GM19397 (cell line): Measurements from ENCODE around the gene PSMD5.

Experiments
- ATAC-seq: cut with Tn5 transposase; IDR thresholded peaks from one replicate; pipeline ENCODE4 v1.9.1; 2021; ENCODE audit warnings: mild to moderate bottlenecking, moderate library complexity; ENCODE audit not compliant: unreplicated experiment

The PSMD5 gene

DNA sequence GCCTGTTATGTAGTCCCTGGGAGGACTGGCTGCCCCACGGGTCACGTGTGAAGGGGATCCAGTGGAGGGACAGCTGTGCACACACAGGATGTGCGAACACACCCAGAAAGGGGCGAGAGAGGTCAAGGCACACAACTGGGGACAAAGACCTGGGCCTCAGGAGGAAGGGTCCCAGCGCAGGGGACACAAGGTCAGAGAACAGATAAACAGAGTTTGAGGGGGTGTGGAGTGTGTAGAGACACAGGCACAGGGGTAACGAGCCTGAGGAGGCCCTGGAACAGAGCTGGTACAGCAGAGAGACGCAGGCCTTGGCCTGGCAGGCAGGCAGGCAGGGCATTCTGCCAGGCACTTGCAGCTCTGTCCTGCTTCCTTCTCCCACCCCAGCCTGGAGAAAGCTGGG, 14.8 kb upstream of the PSMD5 start:
- ATAC-seq, result no peak

DNA sequence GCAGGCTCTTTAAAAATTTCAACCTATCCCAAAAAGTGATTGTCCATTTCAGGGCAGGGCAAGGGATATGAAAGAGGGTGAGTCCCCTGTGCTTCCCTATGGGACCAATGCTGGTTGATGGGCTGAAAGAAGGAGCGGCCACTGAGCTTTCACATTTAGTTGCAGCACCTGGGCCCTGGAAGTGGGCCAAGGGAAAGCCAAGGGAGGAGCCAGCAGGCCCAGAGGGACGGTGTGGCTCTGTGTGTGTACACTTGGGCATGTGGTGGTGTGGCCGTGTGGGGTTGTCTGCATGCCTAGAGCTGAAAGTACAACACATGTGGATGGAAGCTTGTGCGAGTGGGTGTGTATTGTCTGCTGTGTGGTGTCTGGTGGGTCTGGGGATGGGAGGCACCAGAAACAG, 14.0 kb upstream of the PSMD5 start:
- ATAC-seq, result no peak

DNA sequence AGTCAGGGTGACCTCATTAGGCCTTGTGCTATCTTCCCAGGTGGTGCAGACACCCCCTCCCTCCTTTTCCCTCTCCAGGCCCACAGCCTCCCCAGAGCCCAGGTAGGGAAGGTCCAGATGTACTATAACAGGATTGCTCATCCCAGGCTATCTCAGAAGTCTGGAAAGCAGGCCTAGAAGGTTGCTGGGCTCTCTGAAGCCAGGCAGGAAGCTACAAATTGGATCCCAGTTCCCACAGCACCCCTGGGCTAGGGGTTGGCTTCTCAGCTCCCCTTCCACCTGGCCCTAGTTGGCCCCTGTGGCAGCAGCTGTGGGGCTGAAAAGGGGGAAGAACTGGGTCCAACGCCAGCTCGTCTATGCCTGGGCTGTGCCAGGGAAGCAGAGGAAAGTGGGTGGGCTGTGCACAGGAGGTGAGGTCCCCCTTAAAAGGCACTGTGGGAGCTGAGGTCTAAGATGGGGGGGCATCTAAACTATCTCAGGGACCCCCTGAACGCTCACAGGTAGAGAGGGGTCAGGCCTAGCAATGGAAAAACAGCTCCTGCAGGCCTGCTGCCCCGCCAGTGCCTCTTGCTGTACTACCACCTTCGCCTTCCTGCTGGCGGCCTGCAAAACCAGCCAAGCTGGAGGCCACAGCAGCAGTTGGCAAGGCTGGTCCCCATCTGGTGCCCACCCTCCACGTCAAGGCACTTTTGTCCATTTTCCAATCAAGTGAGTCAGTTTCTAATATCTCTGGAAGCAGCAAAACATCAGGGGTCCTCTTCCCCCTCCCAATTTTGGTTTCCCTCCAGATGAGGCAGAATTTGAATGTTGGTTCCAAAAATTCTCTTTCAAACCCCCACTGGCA, 13.3 kb upstream of the PSMD5 start:
- ATAC-seq, result no peak

DNA sequence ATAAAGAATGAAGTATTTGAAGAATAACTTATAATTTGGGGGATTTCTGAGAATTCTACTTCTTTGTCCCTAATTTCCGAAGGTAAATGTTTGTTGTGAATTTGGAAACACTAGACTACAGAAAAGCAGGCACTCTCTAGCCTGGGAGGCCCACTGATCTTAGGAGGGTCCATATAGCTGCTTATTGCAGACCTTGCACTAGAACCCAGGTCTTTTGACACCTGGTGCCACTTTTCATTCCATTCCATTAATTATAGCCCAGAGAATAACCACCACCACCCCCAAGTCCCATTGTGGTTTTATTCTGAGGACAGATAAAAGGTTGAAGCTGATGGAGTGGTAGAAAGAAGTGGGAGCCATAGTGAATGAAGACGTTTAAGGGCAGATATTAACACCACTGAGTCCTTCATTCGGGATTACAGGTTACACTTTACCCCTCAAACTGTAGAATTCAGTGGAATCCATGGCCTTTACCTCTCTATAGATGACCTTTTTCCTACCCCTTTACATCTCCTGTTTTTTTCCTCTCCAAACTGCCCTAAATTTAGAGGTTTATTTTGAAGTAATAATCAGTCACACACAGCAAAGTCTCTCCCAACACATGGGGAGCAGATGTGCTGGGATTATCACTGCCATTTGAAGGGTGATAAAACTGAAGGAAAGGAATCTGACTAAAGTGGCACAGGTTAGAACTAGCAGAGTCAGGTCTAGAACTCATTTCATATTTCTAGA, 12.0 kb upstream of the PSMD5 start:
- no peak for ATAC-seq

DNA sequence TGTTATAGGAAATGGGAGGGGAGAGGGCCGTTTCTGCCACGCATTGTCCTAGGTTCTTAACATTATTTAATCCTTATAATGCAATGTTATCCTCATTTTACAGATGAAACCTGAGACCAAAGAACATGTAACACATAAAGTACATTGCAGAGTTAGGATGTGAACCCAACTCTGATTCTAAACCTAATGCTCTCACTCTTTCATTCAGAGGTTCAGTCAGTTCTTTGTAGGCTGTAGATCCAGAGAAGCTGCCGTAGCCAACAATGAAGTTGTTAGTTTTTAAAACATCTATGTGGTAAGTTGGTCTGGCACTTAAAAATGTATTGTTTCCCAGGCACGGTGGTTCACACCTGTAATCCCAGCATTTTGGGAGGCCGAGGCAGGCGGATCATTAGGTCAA, 10.5 kb upstream of the PSMD5 start:
- ATAC-seq, result no peak

DNA sequence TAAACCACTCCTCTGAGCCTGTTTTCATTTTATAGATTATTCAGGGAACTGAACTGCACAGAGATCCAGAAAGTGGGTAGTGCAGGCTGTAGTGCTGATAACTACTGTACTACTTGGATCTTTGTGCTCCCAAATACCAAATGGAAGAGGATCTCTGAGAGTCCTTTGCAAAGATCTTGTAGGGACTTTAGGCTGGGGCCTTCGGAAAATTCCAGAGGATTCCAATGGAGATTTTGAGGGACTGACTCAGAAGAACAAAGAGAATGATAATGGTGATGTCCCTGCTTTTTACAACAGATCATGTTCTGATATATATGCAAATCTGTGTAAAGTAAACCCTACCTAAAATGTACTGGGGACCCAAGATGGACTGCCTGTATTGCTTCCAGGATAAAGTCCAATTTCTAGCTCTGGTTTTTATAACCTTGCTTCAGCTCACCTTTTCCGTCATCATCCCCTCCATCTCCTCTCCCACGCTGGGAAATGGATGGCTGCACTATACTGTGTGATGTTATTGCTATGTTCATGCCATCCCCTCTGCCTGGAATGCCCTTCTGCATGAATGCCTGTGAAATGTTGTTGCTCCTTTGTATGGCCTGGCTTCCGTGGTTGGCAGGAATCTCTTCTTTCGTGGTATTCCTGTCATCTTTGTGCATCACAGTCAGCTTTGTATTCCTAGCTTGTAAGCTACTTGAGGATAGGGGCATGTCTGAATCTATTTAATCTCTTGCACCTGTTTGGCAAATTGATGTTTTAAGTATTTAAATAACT, 9.7 kb upstream of the PSMD5 start:
- no peak for ATAC-seq

DNA sequence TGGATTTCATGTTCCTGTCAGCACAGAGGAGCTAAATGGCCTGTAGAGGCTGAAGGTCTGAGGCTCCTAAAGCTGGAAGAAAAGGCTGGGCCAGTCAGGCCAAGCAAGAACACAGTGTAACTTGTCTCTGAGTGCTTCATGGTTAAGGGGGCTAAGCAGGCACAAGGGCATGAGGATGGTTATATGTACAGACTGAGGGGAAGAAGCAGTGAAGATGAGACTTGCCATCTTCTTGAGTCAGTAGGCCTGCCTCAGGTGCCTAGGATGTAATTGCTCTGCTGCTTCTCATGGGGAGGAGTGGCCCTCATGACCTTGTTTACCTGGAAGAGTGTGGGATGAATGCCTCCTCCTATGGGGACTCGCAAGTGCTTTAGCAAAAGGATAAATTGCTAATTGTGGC, 8.7 kb upstream of the PSMD5 start:
- ATAC-seq, result no peak

DNA sequence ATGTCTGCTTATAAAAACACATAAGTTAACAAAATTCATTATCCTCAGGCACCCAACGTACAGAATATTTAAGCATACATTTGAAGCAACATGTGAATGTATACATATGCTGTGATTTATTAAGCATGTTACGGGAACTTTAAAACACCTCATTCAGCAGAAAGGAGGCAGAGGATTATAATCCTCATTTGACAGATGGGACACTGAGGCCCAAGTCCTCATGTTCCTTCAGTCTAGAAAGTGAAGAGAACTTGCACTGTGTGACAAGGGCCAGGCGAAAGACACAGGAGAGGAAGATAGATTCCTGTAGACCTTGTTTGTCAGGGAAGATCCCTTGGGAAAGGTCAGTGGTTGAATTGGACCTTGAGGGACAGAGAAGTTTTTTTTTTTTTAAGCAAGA, 7.6 kb upstream of the PSMD5 start:
- no peak for ATAC-seq

DNA sequence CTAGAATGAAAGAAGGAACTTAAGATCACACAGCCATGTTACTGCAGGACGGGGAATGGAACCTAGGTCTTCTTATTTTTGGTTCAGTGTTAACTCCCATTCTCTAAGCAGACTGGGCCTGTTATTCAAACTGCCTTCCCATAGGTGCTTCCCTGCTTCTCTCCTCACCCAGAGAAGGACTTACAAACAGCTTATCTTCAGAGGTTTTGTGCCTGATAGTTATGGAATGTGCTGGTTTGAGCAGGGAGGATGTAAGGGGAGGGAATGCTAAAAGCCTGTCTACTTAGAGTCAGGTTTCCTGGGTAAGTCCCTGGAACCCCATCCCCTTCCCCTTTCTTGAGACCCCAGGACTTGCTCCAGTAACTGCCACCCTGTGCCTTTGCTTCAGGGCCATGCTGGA, 4.2 kb upstream of the PSMD5 start:
- no peak for ATAC-seq

DNA sequence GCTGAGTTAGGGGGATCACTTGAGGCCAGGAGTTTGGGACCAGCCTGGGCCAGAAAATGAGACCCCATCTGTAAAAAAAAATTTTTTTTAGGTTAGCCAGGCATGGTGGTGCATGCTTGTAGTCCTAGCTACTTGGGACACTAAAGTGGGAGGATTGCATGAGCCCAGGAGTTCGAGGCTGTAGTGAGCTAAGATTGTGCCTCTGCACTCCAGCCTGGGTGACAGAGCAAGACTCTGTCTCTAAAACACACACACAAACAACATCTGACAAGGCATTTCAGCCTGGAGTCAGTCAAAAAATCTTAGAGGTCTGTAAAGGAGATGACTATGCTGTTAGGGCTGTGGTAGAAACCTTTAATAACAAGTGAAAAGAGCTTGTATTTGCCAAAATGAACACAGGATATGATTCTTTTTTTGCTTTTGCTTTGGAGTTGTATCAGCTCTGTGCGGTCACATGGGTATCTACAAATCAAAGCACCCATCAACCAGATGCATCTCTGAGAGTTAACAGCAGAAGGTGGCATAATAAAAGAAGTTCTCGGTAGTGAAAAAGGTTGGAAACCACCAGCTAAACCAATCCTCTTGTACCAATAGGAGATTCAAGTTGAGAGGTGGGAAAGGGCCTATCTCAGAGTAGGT, 3.6 kb upstream of the PSMD5 start:
- no peak for ATAC-seq

DNA sequence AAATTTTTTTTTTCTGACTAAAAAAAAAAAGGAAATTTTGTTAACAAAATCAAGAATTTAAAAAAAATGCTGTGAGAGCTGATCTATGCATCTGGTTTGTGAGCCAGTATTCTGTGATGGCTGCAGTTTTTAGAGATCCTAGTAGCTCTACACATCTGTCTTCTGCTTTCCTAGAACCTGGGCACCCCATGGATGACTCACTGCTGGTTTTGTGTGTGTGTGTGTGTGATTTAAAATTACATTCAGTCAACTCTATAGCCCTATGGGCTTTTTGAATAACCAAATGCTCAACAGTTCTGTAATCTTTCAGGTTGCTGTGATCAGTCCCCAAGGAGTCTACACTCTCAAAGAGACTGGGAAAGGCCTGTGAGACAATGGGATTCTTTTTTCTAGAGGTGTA, 2.5 kb upstream of the PSMD5 start:
- ATAC-seq, result no peak

DNA sequence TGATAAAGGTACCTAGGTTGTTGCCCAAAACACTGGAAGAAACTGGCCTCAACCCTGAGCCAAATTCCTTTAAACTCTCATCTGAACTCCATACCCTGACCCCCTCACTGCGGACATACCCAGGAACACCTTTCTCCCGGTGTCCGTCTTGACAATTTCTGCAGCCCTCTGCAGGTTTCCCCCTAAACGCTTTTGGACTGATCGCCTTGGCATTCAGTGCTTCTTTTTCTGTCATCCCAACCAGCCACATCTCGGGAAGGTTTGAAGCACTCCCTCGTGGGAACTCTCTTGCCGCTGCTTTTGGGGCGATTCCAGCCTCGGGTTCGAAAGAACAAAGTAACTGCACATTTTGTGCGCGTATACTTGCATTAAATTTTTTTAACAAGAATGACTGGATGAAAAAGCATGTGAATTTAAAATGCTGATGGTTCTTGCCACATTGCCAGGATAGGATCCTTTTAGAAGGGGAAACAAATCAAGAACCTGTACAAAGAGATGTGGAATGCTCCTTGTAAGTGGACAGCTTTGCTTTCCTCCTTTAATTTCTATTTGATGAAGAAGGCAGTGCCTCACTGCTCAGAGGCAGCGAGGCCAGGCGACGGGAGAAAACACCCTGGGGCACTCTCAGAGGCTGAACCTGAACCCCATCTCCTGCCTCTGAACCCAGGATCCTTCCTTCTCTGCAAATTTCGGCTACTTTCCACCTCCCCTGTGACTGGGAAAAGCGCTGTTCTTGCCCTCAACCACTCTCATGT, 615 bp downstream of the PSMD5 start:
- peak; percentile 4 for ATAC-seq

DNA sequence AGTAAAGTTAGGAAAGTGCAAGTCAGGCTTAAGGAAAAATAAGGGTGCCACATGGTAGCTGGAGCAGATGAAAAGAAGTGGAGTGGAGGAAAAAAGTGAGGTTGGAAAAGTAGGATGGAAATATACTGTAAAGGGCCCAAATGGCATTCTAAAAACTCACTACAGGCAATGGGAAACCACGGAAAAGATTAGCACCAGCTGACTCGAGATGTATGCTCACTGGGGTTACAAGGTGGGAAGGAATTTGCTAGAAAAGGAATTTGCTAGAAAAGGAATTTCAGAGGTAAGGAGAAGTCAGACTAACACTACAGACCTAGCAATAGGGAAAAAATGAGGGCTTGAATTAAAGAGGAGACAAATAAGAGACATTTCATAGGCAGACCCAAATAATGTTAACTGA, 3.6 kb downstream of the PSMD5 start:
- ATAC-seq, result no peak

DNA sequence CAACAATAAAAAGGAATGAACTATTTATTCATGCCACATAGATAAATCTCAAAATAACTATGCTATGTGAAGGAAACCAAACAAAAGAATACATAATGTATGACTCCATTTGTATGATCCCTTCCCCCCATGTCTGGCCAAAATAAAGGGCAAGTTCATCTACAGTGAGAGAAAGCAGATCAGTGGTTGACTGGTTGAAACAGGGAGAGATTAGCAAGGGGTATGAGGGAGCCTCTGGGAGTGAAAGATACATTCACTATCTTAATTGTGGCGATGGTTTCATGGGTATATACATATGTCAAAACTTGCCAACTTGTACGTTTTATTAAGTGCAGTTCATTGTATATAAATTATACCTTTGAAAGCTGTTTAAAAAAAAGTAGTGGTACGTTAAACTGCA, 4.8 kb downstream of the PSMD5 start:
- ATAC-seq, result no peak

DNA sequence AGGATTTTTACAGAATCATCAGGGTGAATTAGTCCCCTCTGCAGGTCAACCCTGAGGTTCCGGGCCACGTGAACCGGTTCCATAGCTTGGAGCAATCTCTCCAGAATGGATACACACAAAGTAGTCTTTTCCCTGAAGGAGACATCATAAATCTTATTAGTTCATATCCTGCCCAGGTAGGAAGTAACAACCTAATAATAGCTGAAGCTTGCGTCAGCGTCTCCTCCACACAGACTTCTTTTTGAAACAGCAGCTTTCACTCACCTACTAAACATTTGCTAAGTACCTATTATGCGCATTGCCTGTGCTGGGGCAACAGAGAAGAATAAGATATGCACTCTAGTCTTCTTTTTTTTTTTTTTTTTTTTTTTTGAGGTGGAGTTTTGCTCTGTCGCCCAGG, 9.4 kb downstream of the PSMD5 start:
- no peak for ATAC-seq

DNA sequence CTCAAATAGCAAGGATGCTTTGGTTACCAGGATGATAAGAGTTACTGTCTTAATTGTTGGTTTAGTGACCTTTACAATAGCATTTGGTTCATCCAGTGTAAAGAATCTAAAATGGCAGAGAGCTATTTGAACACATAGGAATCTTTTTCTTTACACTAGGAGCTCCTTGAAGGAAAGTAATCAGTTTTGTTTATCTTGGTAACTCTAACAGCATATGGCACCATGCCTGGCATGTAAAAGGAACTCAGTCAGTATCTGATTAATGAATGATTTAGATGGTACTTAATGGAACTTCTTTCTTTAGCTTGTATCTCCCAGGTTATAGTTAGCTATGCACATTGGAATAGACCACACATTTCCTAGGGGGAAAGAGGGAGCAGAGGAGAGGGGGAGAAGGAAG, 9.9 kb downstream of the PSMD5 start:
- ATAC-seq, result no peak

DNA sequence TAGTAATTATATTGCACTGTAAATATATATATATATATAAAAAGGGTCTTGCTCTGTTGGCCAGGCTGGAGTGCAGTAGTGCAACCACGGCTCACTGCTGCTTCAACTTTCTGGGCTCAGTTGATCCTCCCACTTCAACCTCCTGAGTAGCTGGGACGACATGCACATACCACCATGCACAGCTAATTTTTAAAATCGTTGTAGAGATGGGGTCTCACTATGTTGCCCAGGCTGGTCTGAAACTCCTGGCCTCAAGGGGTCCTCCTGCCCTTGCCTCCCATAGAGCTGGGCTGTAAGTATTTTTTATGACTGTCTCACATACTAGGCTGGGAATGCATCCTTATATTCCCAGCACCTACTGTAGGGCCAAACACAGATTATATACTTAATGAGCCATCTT, 11.9 kb downstream of the PSMD5 start:
- ATAC-seq, result no peak

DNA sequence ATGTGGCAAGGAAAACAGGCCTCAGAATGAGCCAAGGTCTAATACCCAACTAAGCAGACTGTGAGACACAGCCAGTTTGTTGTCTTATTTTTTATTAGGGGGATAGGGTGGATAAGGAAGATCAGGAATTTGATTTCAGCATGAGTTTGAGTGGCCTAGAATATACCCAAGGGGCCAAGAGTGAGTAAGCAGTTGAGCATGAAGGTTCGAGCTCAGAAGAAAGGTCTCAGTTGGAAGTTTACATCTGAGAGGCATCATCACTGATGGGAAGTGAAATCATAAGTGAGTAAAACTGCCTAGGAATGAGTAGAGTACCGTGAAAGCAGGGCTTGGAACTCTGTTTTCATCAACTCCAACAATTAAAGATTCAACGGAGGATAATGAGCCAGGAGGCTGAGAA, 12.6 kb downstream of the PSMD5 start:
- ATAC-seq, result no peak

DNA sequence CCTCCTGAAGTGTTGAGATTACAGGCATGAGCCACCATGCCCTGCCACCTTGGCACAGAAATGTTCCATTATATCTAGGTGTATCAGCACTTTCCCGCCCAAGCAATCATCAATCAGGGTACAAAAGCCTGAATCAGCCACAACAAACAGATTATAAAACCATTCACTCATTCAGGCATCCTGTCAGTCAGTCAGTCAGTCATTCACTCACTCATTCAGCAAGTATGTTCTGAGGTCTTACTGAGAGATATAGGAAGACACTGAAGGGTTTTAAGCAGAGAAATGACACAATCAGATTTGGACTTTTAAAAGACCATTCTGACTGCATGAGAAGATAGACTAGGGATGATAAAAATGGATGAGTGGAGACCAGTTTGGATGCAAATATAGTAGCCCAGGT, 13.1 kb downstream of the PSMD5 start:
- no peak for ATAC-seq

DNA sequence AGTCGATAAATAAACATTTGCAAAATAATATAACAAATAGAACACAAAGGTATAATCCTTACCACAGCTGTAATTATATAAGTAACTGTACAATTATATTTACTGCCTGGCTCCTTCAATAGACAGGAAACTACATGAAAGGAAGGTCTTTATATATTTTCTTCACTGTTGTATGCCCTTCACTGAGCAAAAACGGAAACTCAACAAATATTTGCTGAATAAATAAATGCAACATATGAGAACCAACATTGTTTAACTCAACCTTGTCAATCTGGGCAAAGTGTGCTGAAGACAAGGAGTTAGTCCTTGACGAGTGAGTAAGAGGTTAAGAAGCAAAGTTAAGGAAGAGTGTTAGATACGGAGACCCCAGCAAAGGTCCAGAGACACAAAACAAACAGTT, 22.6 kb downstream of the PSMD5 start:
- no peak for ATAC-seq

DNA sequence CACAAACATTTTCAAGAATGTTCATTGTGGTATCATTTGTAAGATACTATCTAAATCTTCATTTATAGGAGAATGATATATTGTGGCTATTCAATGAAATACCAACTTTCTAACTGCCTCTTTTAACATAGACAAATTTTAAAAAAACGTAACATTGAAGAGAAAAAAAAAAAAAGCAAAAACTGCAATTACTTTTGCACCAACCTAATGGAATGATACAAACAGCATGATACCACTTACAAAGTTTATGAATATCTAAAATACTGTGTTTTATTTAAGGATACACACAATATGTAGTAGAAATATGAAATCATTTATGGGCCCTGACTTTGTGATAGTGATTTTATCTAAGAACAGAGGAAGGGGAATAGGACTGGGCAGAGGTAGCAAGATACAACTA, 24.1 kb downstream of the PSMD5 start:
- ATAC-seq, result no peak
